Measurements from ENCODE around the gene PITX2. TPM values are rescaled to one million over a fixed set of nuclear protein-coding genes. Genes with fewer than 3 reads are reported as not detected.

Gene PITX2
- total RNA-seq, 1 experiment from 2014 or later = 8.5 TPM

- H2BK12ac ChIP-seq (ENCODE audit: insufficient read length, low read depth, low read length) = no peak overlapping the region
- Mint-ChIP-seq H3K36me3 (ENCODE audit: insufficient read depth in 1 of 3, low read depth in 3 of 3) (no peaks in the 10 kb centered on the region; a peak in 1 of 7 replicates), H3K27ac (no peak overlapping the region), H3K9me3 (peaks cover 2 to 4% of the 10 kb centered on the region in 2 experiments; a peak in 2 of 5 replicates), H3K4me3 (peak overlapping the region; percentile 78 to 89), H3K4me1 (peaks cover 63 to 74% of the 10 kb centered on the region in 2 experiments), H3K27me3 (ENCODE audit: low read depth) (peaks cover 99% of the 10 kb centered on the region)
- H2BK120ac ChIP-seq (ENCODE audit: low read depth, low read length, poor library complexity, severe bottlenecking) = no peak overlapping the region
- H3K9me3 ChIP-seq (ENCODE audit: control insufficient read depth, low read depth, low read length) = no peaks in the 10 kb centered on the region
- WGBS (ENCODE audit: extremely low coverage, insufficient read length, low lambda C conversion rate) = no CpG with 5 or more reads among the region's 12 CpGs
- no peak for DNase-seq
- H3K18ac ChIP-seq (ENCODE audit: insufficient read length, low read depth, low read length) = no peak overlapping the region
- H3K23ac ChIP-seq (ENCODE audit: insufficient read length, low read depth, low read length) = no peak overlapping the region
- H3K27ac ChIP-seq (ENCODE audit: insufficient read length, low read depth, low read length) = no peak overlapping the region
- peaks cover 2% of the 10 kb centered on the region; the same call in 1 of the 2 replicates for H3K4me1 ChIP-seq (ENCODE audit: insufficient read depth, low read length)
- no peak overlapping the region for H4K5ac ChIP-seq (ENCODE audit: insufficient read length, low read depth, low read length)
- peak overlapping the region; percentile 93 for H3K4me2 ChIP-seq (ENCODE audit: insufficient read depth, insufficient read length, low read length)
- H3K4ac ChIP-seq (ENCODE audit: low read depth, low read length) = no peak overlapping the region
- H4K20me1 ChIP-seq (ENCODE audit: control insufficient read depth, insufficient read depth, insufficient read length) = no peaks in the 10 kb centered on the region
- H3K23me2 ChIP-seq (ENCODE audit: insufficient read length, low read depth, low read length, poor library complexity, severe bottlenecking) = peaks cover 28% of the 10 kb centered on the region
- H3K9ac ChIP-seq (ENCODE audit: extremely low read depth, insufficient read length, low read length) = no peak overlapping the region
- H3K27me3 ChIP-seq (ENCODE audit: insufficient read depth, low read length) = peaks cover 69% of the 10 kb centered on the region
- H2BK5ac ChIP-seq (ENCODE audit: insufficient read length, low read length) = no peak overlapping the region
- no peak overlapping the region for H2BK15ac ChIP-seq (ENCODE audit: low read depth, low read length)
- no peak overlapping the region for H3K56ac ChIP-seq (ENCODE audit: insufficient read length, low read depth, low read length)
- no peak overlapping the region for H2AFZ ChIP-seq (ENCODE audit: low read length)
- no peak overlapping the region for H2AK5ac ChIP-seq (ENCODE audit: insufficient read length, low read length)
- H3K79me1 ChIP-seq (ENCODE audit: insufficient read depth, low read depth, low read length, poor library complexity, severe bottlenecking) = no peaks in the 10 kb centered on the region
- H3K79me2 ChIP-seq (ENCODE audit: insufficient read depth, low read length) = no peaks in the 10 kb centered on the region
- H4K91ac ChIP-seq (ENCODE audit: insufficient read length, low read depth, low read length) = no peak overlapping the region
- no peak overlapping the region for H3T11ph ChIP-seq (ENCODE audit: low read length)
- no peak overlapping the region for H3K14ac ChIP-seq (ENCODE audit: insufficient read depth, low read length)
- no peak overlapping the region for H4K8ac ChIP-seq (replicated peaks; ENCODE audit: insufficient read length, low read depth, low read length)
- H2BK20ac ChIP-seq (ENCODE audit: low read depth, low read length, poor library complexity, severe bottlenecking) = no peak overlapping the region
- no peak for TF ChIP-seq CTCF (conservative IDR thresholded peaks at IDR 0.05)
These were observed 13.3 kb upstream of the PITX2 start for GRCh38 chr4:110636171-110636679.

All from H9 (cell line).